Karpas-422 (cell line): ENCODE measurements around the gene TFF1. TPM values are rescaled to one million over a fixed set of nuclear protein-coding genes. Genes with fewer than 3 reads are reported as not detected.

ENCODE experiments used
- DNase-seq: peaks from one replicate; pipeline ENCODE4 v3.0.0-alpha.2; 2015
- H2AFZ ChIP-seq: fragments of 200-600 bp; sonication (generic); 2 replicates; pipeline ENCODE4 v1.6.1; 2014; ENCODE audit warnings: antibody characterized with exemption, low read length, mixed read lengths
- H3K27ac ChIP-seq: fragments of 200-600 bp; sonication (generic); 2 replicates; pipeline ENCODE4 v1.5.1; 2014; ENCODE audit warnings: mild to moderate bottlenecking, low read length, moderate library complexity
- H3K27me3 ChIP-seq: fragments of 200-600 bp; sonication (generic); 2 replicates; pipeline ENCODE4 v1.6.1; 2014; ENCODE audit warnings: low read length, mixed read lengths
- H3K36me3 ChIP-seq: fragments of 200-600 bp; sonication (generic); 2 replicates; pipeline ENCODE4 v1.6.1; 2014; ENCODE audit warnings: low read length, mixed read lengths; ENCODE audit not compliant: insufficient read depth
- H3K4me1 ChIP-seq: fragments of 200-600 bp; sonication (generic); 2 replicates; pipeline ENCODE4 v1.6.1; 2014; ENCODE audit warnings: mild to moderate bottlenecking, low read length, mixed read lengths
- H3K4me2 ChIP-seq: fragments of 200-600 bp; sonication (generic); 2 replicates; pipeline ENCODE4 v1.6.1; 2014; ENCODE audit warnings: low read length, low read depth, mild to moderate bottlenecking; ENCODE audit not compliant: poor library complexity, severe bottlenecking
- H3K4me3 ChIP-seq: fragments of 200-600 bp; sonication (generic); 2 replicates; pipeline ENCODE4 v1.5.1; 2014; ENCODE audit warnings: mild to moderate bottlenecking, antibody characterized with exemption, low read length, mixed read lengths
- H3K79me2 ChIP-seq: fragments of 200-600 bp; sonication (generic); 2 replicates; pipeline ENCODE4 v1.6.1; 2014; ENCODE audit warnings: mild to moderate bottlenecking, low read length, mixed read lengths
- H3K9ac ChIP-seq: fragments of 200-600 bp; sonication (generic); 2 replicates; pipeline ENCODE4 v1.6.0; 2014; ENCODE audit warnings: low read length
- H3K9me2 ChIP-seq: fragments of 200-600 bp; sonication (generic), shearing (Covaris generic); replicated peaks from 2 replicates; pipeline ENCODE4 v1.6.0; 2014; ENCODE audit warnings: mild to moderate bottlenecking, low read length, moderate library complexity; ENCODE audit not compliant: insufficient read depth
- H3K9me3 ChIP-seq: fragments of 300-700, 200-600 bp; sonication (generic); 2 replicates; pipeline ENCODE4 v1.6.1; 2014; ENCODE audit warnings: low read length, mixed read lengths
- H4K20me1 ChIP-seq: fragments of 200-600 bp; sonication (generic); 2 replicates; pipeline ENCODE4 v1.6.1; 2014; ENCODE audit warnings: mild to moderate bottlenecking, antibody characterized with exemption, low read length, low read depth; ENCODE audit not compliant: insufficient read depth
- total RNA-seq: library from RNA; depleted of rRNA; stranded (reverse); fragments of >200 nt; shearing (Covaris generic); gene quantifications from 2 replicates; pipeline ENCODE4 v1.2.3, GENCODE V29; 2014; ENCODE audit warnings: low replicate concordance

TFF1 gene
- total RNA-seq, 1 experiment from 2014 or later, result not detected

- no peak overlapping the region for H3K9ac ChIP-seq
- no peaks in the 10 kb centered on the region for H3K4me1 ChIP-seq
These were observed 48.2 kb downstream of the TFF1 start for GRCh38 chr21:42317826-42318746.

DNA sequence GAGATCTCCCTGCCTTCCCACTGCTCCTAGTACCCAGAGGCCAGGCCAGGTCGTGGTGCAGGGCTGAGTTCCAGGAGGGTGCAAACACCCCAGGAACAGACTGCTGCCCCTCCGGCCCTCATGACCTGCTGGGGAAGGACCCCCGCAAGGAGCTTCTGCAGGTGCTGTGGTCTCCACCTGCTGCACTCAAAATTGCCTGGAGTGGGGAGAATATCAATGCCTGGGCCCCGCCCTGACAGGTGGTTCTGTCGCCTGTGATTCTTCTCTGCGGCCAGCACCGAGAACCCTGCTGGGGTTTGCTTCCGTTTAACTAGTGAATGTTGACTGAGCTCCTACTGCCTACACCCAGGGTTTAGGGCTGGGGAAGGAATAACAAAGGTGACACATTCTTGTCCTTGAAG, 49.0 kb downstream of the TFF1 start:
- no peaks in the 10 kb centered on the region for H3K36me3 ChIP-seq
- H3K9me3 ChIP-seq, result no peaks in the 10 kb centered on the region
- H3K27me3 ChIP-seq, result no peaks in the 10 kb centered on the region
- no peak overlapping the region for H2AFZ ChIP-seq
- no peaks in the 10 kb centered on the region for H3K9me2 ChIP-seq
- no peaks in the 10 kb centered on the region for H3K4me1 ChIP-seq
- H3K4me3 ChIP-seq, result no peak overlapping the region
- H4K20me1 ChIP-seq, result 0 out of 2 replicates have a peak, but pooled peaks cover 5% of the 10 kb centered on the region
- no peaks in the 10 kb centered on the region for H3K79me2 ChIP-seq
- H3K9ac ChIP-seq, result no peak overlapping the region
- DNase-seq, result no peak
- no peak overlapping the region for H3K27ac ChIP-seq
- no peak overlapping the region for H3K4me2 ChIP-seq

More at GRCh38 chr21:42317826-42318746, 48.2 kb downstream of the TFF1 start:
- Histone ChIP-seq H4K20me1 (0 out of 2 replicates have a peak, but pooled peaks cover 5% of the 10 kb centered on the region), H3K4me3 (no peak overlapping the region), H2AFZ (no peak overlapping the region), H3K27me3 (no peaks in the 10 kb centered on the region), H3K4me2 (no peak overlapping the region), H3K27ac (no peak overlapping the region), H3K9me3 (no peaks in the 10 kb centered on the region), H3K9me2 (no peaks in the 10 kb centered on the region), H3K79me2 (no peaks in the 10 kb centered on the region), H3K36me3 (no peaks in the 10 kb centered on the region)
- no peak for DNase-seq

DNA sequence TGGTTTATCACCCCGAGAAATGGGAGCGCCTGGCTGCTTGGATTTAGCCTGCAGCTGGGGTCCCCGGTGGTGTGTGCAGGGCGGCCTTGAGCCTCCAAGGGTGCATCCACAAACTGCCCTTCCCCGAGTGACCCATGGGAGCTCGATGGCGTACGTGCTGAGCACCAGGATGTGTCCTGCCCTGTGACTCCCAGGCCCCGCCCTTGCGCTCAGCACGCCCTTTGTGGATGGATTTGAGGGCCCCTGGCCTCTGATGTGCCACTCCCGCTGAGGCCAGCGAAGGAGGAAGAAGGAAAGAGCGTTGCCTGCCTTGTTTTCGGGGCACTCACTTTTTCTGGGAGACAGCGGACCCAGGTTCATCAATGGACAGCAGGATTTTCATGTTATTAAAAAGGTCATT, 49.4 kb downstream of the TFF1 start:
- no peak for DNase-seq
- H3K4me1 ChIP-seq, result no peaks in the 10 kb centered on the region

GRCh38 chr21:42315296-42315891, 50.9 kb downstream of the TFF1 start, which contains the start of gene TFF3:
Gene TFF3 (minus strand): TSS chr21:42315409. CDS start chr21:42315374, 35 bp downstream.
- DNase-seq, result no peak
- Histone ChIP-seq H3K79me2 (no peaks in the 10 kb centered on the region), H3K4me2 (no peak within 1 kb of the TSS), H3K27me3 (no peaks in the 10 kb centered on the region), H4K20me1 (0 out of 2 replicates have a peak, but pooled peaks cover 5% of the 10 kb centered on the region), H3K36me3 (no peaks in the 10 kb centered on the region), H3K27ac (no peak within 1 kb of the TSS), H3K4me1 (no peaks in the 10 kb centered on the region), H2AFZ (no peak within 1 kb of the TSS), H3K9me2 (no peaks in the 10 kb centered on the region), H3K4me3 (no peak within 1 kb of the TSS), H3K9ac (no peak within 1 kb of the TSS), H3K9me3 (no peaks in the 10 kb centered on the region)

More for the DNA sequence above, 49.4 kb downstream of the TFF1 start:
- Histone ChIP-seq H2AFZ (no peak overlapping the region), H3K9me2 (no peaks in the 10 kb centered on the region), H3K79me2 (no peaks in the 10 kb centered on the region), H3K27ac (no peak overlapping the region), H3K9ac (no peak overlapping the region), H3K4me2 (no peak overlapping the region), H4K20me1 (0 out of 2 replicates have a peak, but pooled peaks cover 5% of the 10 kb centered on the region), H3K36me3 (no peaks in the 10 kb centered on the region), H3K4me3 (no peak overlapping the region), H3K9me3 (no peaks in the 10 kb centered on the region), H3K27me3 (no peaks in the 10 kb centered on the region)

DNA sequence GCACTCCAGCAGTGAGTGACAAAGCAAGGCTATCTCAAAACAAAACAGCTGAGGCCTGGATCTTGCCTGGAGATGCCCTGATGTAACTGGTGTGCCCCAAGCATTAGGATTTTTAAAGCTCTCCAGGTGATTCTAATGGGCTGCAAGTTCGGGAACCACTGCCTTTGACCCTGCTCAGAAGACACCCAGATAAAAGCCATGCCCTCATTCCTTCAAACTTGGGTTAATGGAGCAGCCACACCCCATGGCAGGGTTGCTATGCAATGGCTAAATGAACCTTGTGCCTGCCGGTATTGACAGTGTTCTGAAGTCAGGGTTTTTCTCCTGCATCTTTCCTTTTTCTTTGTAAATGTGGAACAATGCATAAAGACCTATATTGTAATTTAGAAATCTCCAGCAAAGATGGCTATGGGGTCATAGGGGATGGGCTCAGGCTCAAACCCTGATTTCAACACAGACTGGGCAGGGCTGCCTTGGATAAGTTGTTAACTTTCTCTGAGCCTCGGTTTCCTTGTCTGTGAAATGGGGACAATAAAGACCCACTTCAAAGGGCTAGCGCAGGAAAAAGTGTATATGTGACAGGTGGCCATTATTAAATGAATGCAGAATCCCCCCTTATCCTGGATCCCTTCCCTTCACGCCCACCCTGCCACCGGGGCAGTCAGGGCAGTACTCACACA, 51.6 kb downstream of the TFF1 start:
- Histone ChIP-seq H3K27ac (no peak overlapping the region), H3K4me1 (no peaks in the 10 kb centered on the region), H3K36me3 (no peaks in the 10 kb centered on the region), H4K20me1 (peaks cover 8% of the 10 kb centered on the region; the same call in 1 of the 2 replicates), H2AFZ (no peak overlapping the region), H3K9me3 (no peaks in the 10 kb centered on the region), H3K9me2 (no peaks in the 10 kb centered on the region), H3K4me2 (no peak overlapping the region), H3K79me2 (no peaks in the 10 kb centered on the region), H3K4me3 (no peak overlapping the region), H3K9ac (no peak overlapping the region), H3K27me3 (no peaks in the 10 kb centered on the region)
- no peak for DNase-seq

DNA sequence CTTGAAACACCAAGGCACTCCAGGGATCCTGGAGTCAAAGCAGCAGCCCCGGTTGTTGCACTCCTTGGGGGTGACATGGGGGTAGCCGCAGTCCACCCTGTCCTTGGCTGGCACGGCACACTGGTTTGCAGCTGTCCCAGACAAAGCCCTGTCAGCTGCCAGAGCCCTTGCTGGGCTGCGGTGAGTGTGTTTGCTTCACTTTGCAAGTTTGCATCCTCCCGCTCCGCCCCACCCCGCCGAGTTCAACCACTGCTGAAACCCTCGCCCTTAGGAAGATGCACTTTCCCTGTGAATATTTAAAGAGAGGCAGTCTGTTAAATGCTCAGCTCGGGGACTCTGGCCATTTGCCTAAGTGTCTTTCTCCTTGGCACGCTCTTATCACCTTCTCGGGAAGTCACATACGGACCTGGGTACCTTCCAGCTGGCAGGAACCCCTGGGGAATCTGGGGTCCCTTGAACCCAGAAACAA, 52.8 kb downstream of the TFF1 start:
- H3K27me3 ChIP-seq, result no peaks in the 10 kb centered on the region
- DNase-seq, result no peak
- H3K4me2 ChIP-seq, result no peak overlapping the region

DNA sequence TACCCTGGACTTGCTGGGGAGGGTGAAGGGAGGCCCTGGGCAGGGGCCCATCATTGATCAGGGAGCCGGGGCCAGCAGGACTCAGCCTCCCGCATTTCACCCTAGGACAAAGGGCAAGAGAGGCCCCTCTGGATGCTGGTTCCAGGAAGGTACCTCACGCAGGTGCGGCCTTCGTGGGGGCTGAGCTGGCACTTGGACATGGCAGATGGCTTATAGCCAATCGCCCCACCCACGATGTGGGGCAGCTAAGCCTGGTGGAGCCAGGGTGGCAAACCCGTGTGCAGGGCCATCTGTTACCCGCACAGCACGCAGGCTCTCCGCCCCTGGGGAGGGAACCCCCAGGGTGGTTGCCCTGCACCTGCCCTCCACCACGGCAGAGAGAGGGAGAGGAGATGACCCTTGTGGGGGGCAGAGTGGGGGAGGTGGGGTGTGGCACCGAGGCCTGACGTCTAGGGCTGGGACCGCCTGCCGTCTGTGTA, 53.7 kb downstream of the TFF1 start:
- Histone ChIP-seq H3K27ac (no peak overlapping the region), H3K4me1 (no peaks in the 10 kb centered on the region), H2AFZ (no peak overlapping the region), H3K79me2 (no peaks in the 10 kb centered on the region), H3K4me2 (no peak overlapping the region), H3K9me2 (no peaks in the 10 kb centered on the region), H3K27me3 (no peaks in the 10 kb centered on the region), H3K9ac (no peak overlapping the region), H3K9me3 (no peaks in the 10 kb centered on the region), H3K36me3 (no peaks in the 10 kb centered on the region), H4K20me1 (peaks cover 8% of the 10 kb centered on the region; the same call in 1 of the 2 replicates), H3K4me3 (no peak overlapping the region)
- no peak for DNase-seq

More for the DNA sequence above, 52.8 kb downstream of the TFF1 start:
- no peak overlapping the region for H3K27ac ChIP-seq
- H2AFZ ChIP-seq, result no peak overlapping the region
- no peaks in the 10 kb centered on the region for H3K9me2 ChIP-seq
- H3K4me3 ChIP-seq, result no peak overlapping the region
- no peaks in the 10 kb centered on the region for H3K4me1 ChIP-seq
- H3K9me3 ChIP-seq, result no peaks in the 10 kb centered on the region
- peaks cover 8% of the 10 kb centered on the region; the same call in 1 of the 2 replicates for H4K20me1 ChIP-seq
- H3K79me2 ChIP-seq, result no peaks in the 10 kb centered on the region
- no peak overlapping the region for H3K9ac ChIP-seq
- no peaks in the 10 kb centered on the region for H3K36me3 ChIP-seq
